Measurements from ENCODE around the gene PWP2.
"Not testable (repeated sequence)": the region's sequence is repeated elsewhere in the genome, so short reads cannot be mapped to it uniquely, and the experiment has no call there.

Gene PWP2

DNA sequence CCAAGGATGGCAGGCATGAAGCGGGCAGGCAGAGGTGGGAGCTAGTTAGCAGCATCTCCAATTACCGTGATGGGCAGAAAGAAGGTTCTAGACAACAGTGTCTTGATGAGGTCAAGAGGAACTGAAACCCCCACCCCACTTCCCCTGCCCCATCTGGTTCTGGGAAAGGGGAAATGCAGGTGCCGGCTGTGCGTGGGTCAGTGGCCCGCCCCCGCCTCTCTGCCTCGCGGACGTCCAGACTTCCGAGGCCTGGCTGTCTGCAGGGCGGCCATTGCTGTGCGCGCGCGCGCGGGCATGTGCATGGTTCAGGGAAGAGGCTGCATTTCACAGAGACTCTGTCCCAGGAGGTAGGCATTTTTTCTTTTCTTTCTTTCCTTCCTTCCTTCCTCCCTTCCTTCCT lies 68.0 kb downstream of the PWP2 start:
- not testable (repeated sequence) for H3K4me3 ChIP-seq (ENCODE audit: insufficient read depth, low read depth, low read length, poor library complexity, severe bottlenecking); DNase-seq; H3K36me3 ChIP-seq (ENCODE audit: control insufficient read depth, insufficient read depth, low read length); H3K27me3 ChIP-seq (replicated peaks; ENCODE audit: control insufficient read depth, insufficient read depth, low read length, poor library complexity, severe bottlenecking); H3K9me3 ChIP-seq (ENCODE audit: control insufficient read depth, low read length); H3K4me1 ChIP-seq (ENCODE audit: control insufficient read depth, insufficient read depth, low read length, poor library complexity, severe bottlenecking); H3K27ac ChIP-seq (ENCODE audit: insufficient read depth, low read length, poor library complexity, severe bottlenecking)

- not testable (repeated sequence) for H3K4me3 ChIP-seq (ENCODE audit: insufficient read depth, low read depth, low read length, poor library complexity, severe bottlenecking); H3K9me3 ChIP-seq (ENCODE audit: control insufficient read depth, low read length); H3K27ac ChIP-seq (ENCODE audit: insufficient read depth, low read length, poor library complexity, severe bottlenecking); H3K36me3 ChIP-seq (ENCODE audit: control insufficient read depth, insufficient read depth, low read length); H3K4me1 ChIP-seq (ENCODE audit: control insufficient read depth, insufficient read depth, low read length, poor library complexity, severe bottlenecking); DNase-seq; H3K27me3 ChIP-seq (replicated peaks; ENCODE audit: control insufficient read depth, insufficient read depth, low read length, poor library complexity, severe bottlenecking)
These were observed 68.9 kb downstream of the PWP2 start for GRCh38 chr21:44176127-44176526.
